Small intestine (tissue), 7 donors: ENCODE measurements around the gene MCAT. TPM values are rescaled to one million over a fixed set of nuclear protein-coding genes. Genes with fewer than 3 reads are reported as not detected.
"Not testable (repeated sequence)": the region's sequence is repeated elsewhere in the genome, so short reads cannot be mapped to it uniquely, and the experiment has no call there.

Experiments
- DNase-seq, 2 donors: peaks; one replicate each; pipeline versions ENCODE4 v3.0.0 to v3.0.0-alpha.2; 2013
- FAIRE-seq: peaks from 2 replicates; lab custom pipeline; 2012; peaks lifted over from hg19 to GRCh38; lab: Jason Lieb, UNC
- H3K27ac ChIP-seq, 3 donors: one replicate each; pipeline ENCODE4 v1.5.1; 2013; ENCODE audit warnings: low read length in 2 of 3, mild to moderate bottlenecking in 2 of 3, control low read depth in 1 of 3, inconsistent platforms in 1 of 3, low read depth in 1 of 3, moderate library complexity in 1 of 3
- H3K27me3 ChIP-seq, 3 donors: one replicate each; pipeline ENCODE4 v1.6.1; 2013; ENCODE audit warnings: low read length in 3 of 3, inconsistent platforms in 1 of 3; ENCODE audit not compliant: control insufficient read depth in 3 of 3, insufficient read depth in 3 of 3
- H3K36me3 ChIP-seq, 3 donors: one replicate each; pipeline ENCODE4 v1.6.1; 2013; ENCODE audit warnings: low read length in 3 of 3, inconsistent platforms in 1 of 3, low read depth in 1 of 3, mild to moderate bottlenecking in 1 of 3, moderate library complexity in 1 of 3; ENCODE audit not compliant: control insufficient read depth in 3 of 3, insufficient read depth in 2 of 3
- H3K4me1 ChIP-seq, 3 donors: one replicate each; pipeline ENCODE4 v1.6.1; 2013; ENCODE audit warnings: low read length in 2 of 3, inconsistent platforms in 1 of 3, low read depth in 1 of 3, mild to moderate bottlenecking in 1 of 3, moderate library complexity in 1 of 3; ENCODE audit not compliant: control insufficient read depth in 3 of 3, insufficient read depth in 2 of 3
- H3K4me3 ChIP-seq, 3 donors: one replicate each; pipeline ENCODE4 v1.5.1; 2013; ENCODE audit warnings: low read length in 3 of 3, control low read depth in 1 of 3, inconsistent platforms in 1 of 3, low read depth in 1 of 3, mild to moderate bottlenecking in 1 of 3, moderate library complexity in 1 of 3
- H3K9me3 ChIP-seq, 2 donors: one replicate each; pipeline ENCODE4 v1.6.1; 2013; ENCODE audit warnings: low read depth in 1 of 2, low read length in 1 of 2; ENCODE audit not compliant: control insufficient read depth in 2 of 2, insufficient read depth in 1 of 2
- WGBS, 3 donors: extraction: QIAGEN DNeasy Blood & Tissue Kit; methylation state at CpG; one replicate each; pipeline ENCODE4 v1.1.7; 2013; 5-methylcytosine and 5-hydroxymethylcytosine counted together
- polyA plus RNA-seq, 4 donors: library from polyadenylated mRNA; stranded (reverse) in 3 of 4; unstranded in 1 of 4; fragments of 200-250 nt in 3 of 4; fragments of 120-200 nt in 1 of 4; gene quantifications; one replicate each; pipeline versions ENCODE4 v1.2.1 to v1.2.3, GENCODE V29; 2013
- donor health status: healthy with polysubstance abuse.
- donor health status: control.
- donor health status: control.
- donor health status: Bipolar disorder and iron deficiency.
- donor health status: healthy.

The MCAT gene
- polyA plus RNA-seq, 4 donors, result 9.8 to 25.7 (median 13.1) TPM

- not testable (repeated sequence) for H3K9me3 ChIP-seq, FAIRE-seq, DNase-seq, H3K27ac ChIP-seq, H3K4me3 ChIP-seq, H3K27me3 ChIP-seq
- H3K36me3 ChIP-seq, result peaks cover 0 to 10% (median 0%) of the 10 kb centered on the region in 3 donors
- peaks cover 0 to 14% (median 0%) of the 10 kb centered on the region in 3 donors for H3K4me1 ChIP-seq
- WGBS, 3 donors, result 94 to 96% (median 95%) methylated on average over 8 of the region's 8 CpGs
These were observed 2.2 kb upstream of the MCAT start for GRCh38 chr22:43145371-43145770.

GRCh38 chr22:43144949-43145348, 1.8 kb upstream of the MCAT start:
- Histone ChIP-seq H3K27me3 (no peaks in the 10 kb centered on the region), H3K27ac (no peak overlapping the region), H3K9me3 (no peaks in the 10 kb centered on the region), H3K4me1 (peaks cover 0 to 14% (median 0%) of the 10 kb centered on the region in 3 donors), H3K4me3 (no peak overlapping the region), H3K36me3 (peaks cover 0 to 14% (median 2%) of the 10 kb centered on the region in 3 donors)
- no peak for DNase-seq
- no peak for FAIRE-seq
- 81 to 87% (median 82%) methylated on average over 3 of the region's 3 CpGs for WGBS, 3 donors

- H3K27ac ChIP-seq, result no peak overlapping the region
- peaks cover 0 to 2% (median 0%) of the 10 kb centered on the region in 3 donors for H3K4me1 ChIP-seq
- H3K36me3 ChIP-seq, result peaks cover 7 to 91% (median 17%) of the 10 kb centered on the region in 3 donors
- no peak for DNase-seq
- FAIRE-seq, result no peak
- WGBS, 3 donors, result 77 to 78% (median 78%) methylated on average over 10 of the region's 10 CpGs
- H3K9me3 ChIP-seq, result no peaks in the 10 kb centered on the region
- H3K27me3 ChIP-seq, result no peaks in the 10 kb centered on the region
- H3K4me3 ChIP-seq, result no peak overlapping the region
These were observed 6.4 kb downstream of the MCAT start for GRCh38 chr22:43136801-43137200.

- Histone ChIP-seq H3K4me3 (no peak overlapping the region), H3K9me3 (no peaks in the 10 kb centered on the region), H3K36me3 (peaks cover 7 to 95% (median 17%) of the 10 kb centered on the region in 3 donors), H3K27ac (no peak overlapping the region), H3K27me3 (no peaks in the 10 kb centered on the region), H3K4me1 (no peaks in the 10 kb centered on the region)
- no peak for FAIRE-seq
- peak in 1 of 2 donors; percentile 49 for DNase-seq
- WGBS, 3 donors, result 39 to 54% (median 47%) methylated on average over 9 of the region's 9 CpGs
These were observed 6.9 kb downstream of the MCAT start for GRCh38 chr22:43136255-43136654.

GRCh38 chr22:43135565-43135964, 7.6 kb downstream of the MCAT start:
- WGBS, 3 donors, result 74 to 89% (median 75%) methylated on average over 5 of the region's 5 CpGs
- Histone ChIP-seq H3K4me1 (no peaks in the 10 kb centered on the region), H3K4me3 (no peak overlapping the region), H3K27me3 (no peaks in the 10 kb centered on the region), H3K27ac (no peak overlapping the region), H3K36me3 (peaks cover 7 to 95% (median 17%) of the 10 kb centered on the region in 3 donors), H3K9me3 (no peaks in the 10 kb centered on the region)
- no peak for DNase-seq
- no peak for FAIRE-seq

- H3K9me3 ChIP-seq, result no peaks in the 10 kb centered on the region
- peaks cover 7 to 90% (median 15%) of the 10 kb centered on the region in 3 donors for H3K36me3 ChIP-seq
- H3K27ac ChIP-seq, result no peak overlapping the region
- no peak for DNase-seq
- no peaks in the 10 kb centered on the region for H3K27me3 ChIP-seq
- FAIRE-seq, result no peak
- H3K4me1 ChIP-seq, result peaks cover 0 to 7% (median under 1%) of the 10 kb centered on the region in 3 donors
- WGBS, 3 donors, result 97 to 100% (median 99%) methylated on average over 3 to 4 of the region's 4 CpGs
- no peak overlapping the region for H3K4me3 ChIP-seq
These were observed 8.6 kb downstream of the MCAT start for GRCh38 chr22:43134553-43134952.

GRCh38 chr22:43133401-43133800, 9.8 kb downstream of the MCAT start:
- no peak for DNase-seq
- Histone ChIP-seq H3K27ac (no peak overlapping the region), H3K36me3 (peaks cover 7 to 87% (median 15%) of the 10 kb centered on the region in 3 donors), H3K4me1 (peaks cover 0 to 18% (median 2%) of the 10 kb centered on the region in 3 donors), H3K27me3 (no peaks in the 10 kb centered on the region), H3K9me3 (no peaks in the 10 kb centered on the region), H3K4me3 (no peak overlapping the region)
- no peak for FAIRE-seq
- 91 to 95% (median 94%) methylated on average over 9 of the region's 9 CpGs for WGBS, 3 donors

- Histone ChIP-seq H3K27me3 (no peaks in the 10 kb centered on the region), H3K27ac (no peak overlapping the region), H3K4me3 (no peak overlapping the region), H3K4me1 (peaks cover 4 to 33% (median 5%) of the 10 kb centered on the region in 3 donors), H3K9me3 (no peaks in the 10 kb centered on the region), H3K36me3 (peaks cover 7 to 76% (median 14%) of the 10 kb centered on the region in 3 donors)
- FAIRE-seq, result no peak
- no peak for DNase-seq
- 88 to 93% (median 89%) methylated on average over 17 of the region's 17 CpGs for WGBS, 3 donors
These were observed 11.3 kb downstream of the MCAT start for GRCh38 chr22:43131773-43132501.
